Breast epithelium (tissue), 4 donors: ENCODE measurements around the gene ADGRV1. TPM values are rescaled to one million over a fixed set of nuclear protein-coding genes. Genes with fewer than 3 reads are reported as not detected.
A peak's percentile ranks its signal among the peaks of the same experiment; 100 is the strongest.

ENCODE experiments used
- DNase-seq, 2 donors: peaks; one replicate each; pipeline ENCODE4 v3.0.0-alpha.2; 2019; ENCODE audit warnings: low spot score in 2 of 2
- H3K27ac ChIP-seq, 2 donors: fragments of 200-600 bp; sonication (generic) in 1 of 2; one replicate each; pipeline ENCODE4 v1.5.1; 2016 to 2019; ENCODE audit warnings: mild to moderate bottlenecking in 1 of 2
- H3K27me3 ChIP-seq, 2 donors: fragments of 200-600 bp; sonication (generic) in 1 of 2; one replicate each; pipeline versions ENCODE4 v1.5.1 to v1.6.0; 2017 to 2019; ENCODE audit warnings: control low read depth in 1 of 2, mild to moderate bottlenecking in 1 of 2
- H3K36me3 ChIP-seq: fragments of 200-600 bp; one replicate; pipeline ENCODE4 v1.5.1; 2019
- H3K4me1 ChIP-seq, 2 donors: fragments of 200-600 bp; sonication (generic); one replicate each; pipeline ENCODE4 v1.5.1; 2016 to 2019; ENCODE audit warnings: control low read depth in 1 of 2
- H3K4me3 ChIP-seq, 3 donors: fragments of 200-600 bp; sonication (generic); 1 replicate in 2 of 3; 2 replicates in 1 of 3; pipeline ENCODE4 v1.5.1; 2016 to 2019; ENCODE audit warnings: mild to moderate bottlenecking in 3 of 3, moderate library complexity in 2 of 3
- H3K9me3 ChIP-seq, 2 donors: fragments of 200-600 bp; sonication (generic) in 1 of 2; one replicate each; pipeline ENCODE4 v1.5.1; 2016 to 2019; ENCODE audit warnings: control low read depth in 1 of 2
- POLR2A ChIP-seq: fragments of 450-650 bp; IDR thresholded peaks from one replicate; pipeline ENCODE4 v1.6.1; 2016; ENCODE audit warnings: antibody characterized with exemption, mild to moderate bottlenecking, moderate library complexity
- POLR2AphosphoS5 ChIP-seq, 3 donors: sonication (generic); formaldehyde crosslinking; IDR thresholded peaks; one replicate each; pipeline ENCODE4 v1.6.1; 2017; ENCODE audit warnings: antibody characterized with exemption in 3 of 3
- intact Hi-C: fragments of 100-400 bp; cut with DNase I; formaldehyde crosslinking; loops from one replicate; pipeline ENCODE4 v1.15.1; 2023; ENCODE audit warnings: low total_unique reads
- total RNA-seq, 3 donors: library from RNA; depleted of rRNA; stranded (reverse); fragments of >200 nt; gene quantifications; one replicate each; pipeline ENCODE4 v1.1.0, GENCODE V29; 2016
- TF ChIP-seq, protein P1 (sequence below), 3 donors: fragments of 450-650 bp; IDR thresholded peaks; one replicate each; pipeline ENCODE4 v1.5.1; 2016 to 2017; ENCODE audit warnings: antibody characterized with exemption in 3 of 3, mild to moderate bottlenecking in 3 of 3, moderate library complexity in 3 of 3

The ADGRV1 gene
- total RNA-seq, 3 donors from 2014 or later, result 0.32 to 85.2 (median 55.3) TPM

DNA sequence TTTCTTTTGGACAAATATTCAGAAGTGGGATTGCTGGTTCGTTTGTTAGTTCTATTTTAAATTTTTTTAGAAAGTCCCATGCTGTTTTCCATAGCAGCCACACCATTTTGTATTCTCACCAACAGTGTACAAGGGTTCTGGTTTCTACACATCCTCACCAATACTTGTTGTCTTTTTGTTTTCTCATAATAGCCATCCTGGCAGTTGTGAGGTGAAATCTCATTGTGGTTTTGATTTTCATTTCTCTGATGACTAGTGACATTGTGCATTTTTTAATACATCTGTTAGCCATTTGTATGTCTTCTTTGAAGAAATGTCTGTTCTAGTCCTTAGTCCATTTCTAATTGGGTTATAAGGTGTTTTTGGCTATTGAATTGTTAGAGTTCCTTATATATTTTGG is 610.3 kb downstream of the ADGRV1 start:
- TF ChIP-seq POLR2AphosphoS5 (IDR thresholded peaks at IDR 0.05), result no peak
- no peak for TF ChIP-seq POLR2A
- TF ChIP-seq, protein P1, sequence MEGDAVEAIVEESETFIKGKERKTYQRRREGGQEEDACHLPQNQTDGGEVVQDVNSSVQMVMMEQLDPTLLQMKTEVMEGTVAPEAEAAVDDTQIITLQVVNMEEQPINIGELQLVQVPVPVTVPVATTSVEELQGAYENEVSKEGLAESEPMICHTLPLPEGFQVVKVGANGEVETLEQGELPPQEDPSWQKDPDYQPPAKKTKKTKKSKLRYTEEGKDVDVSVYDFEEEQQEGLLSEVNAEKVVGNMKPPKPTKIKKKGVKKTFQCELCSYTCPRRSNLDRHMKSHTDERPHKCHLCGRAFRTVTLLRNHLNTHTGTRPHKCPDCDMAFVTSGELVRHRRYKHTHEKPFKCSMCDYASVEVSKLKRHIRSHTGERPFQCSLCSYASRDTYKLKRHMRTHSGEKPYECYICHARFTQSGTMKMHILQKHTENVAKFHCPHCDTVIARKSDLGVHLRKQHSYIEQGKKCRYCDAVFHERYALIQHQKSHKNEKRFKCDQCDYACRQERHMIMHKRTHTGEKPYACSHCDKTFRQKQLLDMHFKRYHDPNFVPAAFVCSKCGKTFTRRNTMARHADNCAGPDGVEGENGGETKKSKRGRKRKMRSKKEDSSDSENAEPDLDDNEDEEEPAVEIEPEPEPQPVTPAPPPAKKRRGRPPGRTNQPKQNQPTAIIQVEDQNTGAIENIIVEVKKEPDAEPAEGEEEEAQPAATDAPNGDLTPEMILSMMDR (IDR thresholded peaks at IDR 0.05), result no peak
- Histone ChIP-seq H3K27ac (no peak overlapping the region), H3K27me3 (no peaks in the 10 kb centered on the region), H3K4me1 (peaks cover 0 to 5% of the 10 kb centered on the region in 2 donors), H3K9me3 (no peaks in the 10 kb centered on the region), H3K4me3 (no peak overlapping the region), H3K36me3 (no peaks in the 10 kb centered on the region)
- DNase-seq, result no peak
- intact Hi-C loops, result no loop called here

DNA sequence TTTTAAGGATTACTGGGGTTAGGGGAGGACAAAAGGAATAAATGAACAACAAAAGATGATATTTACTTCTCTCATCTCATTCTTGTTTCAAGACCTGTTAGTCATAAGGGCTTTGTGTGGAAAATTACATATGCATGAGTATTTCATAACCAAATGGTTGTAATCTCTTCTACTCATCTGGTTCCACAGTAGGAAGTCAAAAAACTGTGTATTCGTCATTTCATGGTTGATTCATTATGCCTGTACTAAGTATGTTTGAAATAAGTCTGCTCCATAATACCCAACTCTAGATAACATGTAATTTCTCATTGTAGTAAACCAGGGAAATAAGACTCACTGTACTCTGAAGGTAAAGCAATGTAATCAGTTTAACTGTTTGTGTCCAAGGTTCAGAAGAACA is 611.7 kb downstream of the ADGRV1 start:
- TF ChIP-seq POLR2A (no peak), POLR2AphosphoS5 (IDR thresholded peaks at IDR 0.05) (no peak)
- TF ChIP-seq, protein P1 (IDR thresholded peaks at IDR 0.05), result no peak
- DNase-seq, result no peak
- Histone ChIP-seq H3K27ac (peak overlapping the region; percentile 19 to 20), H3K27me3 (no peaks in the 10 kb centered on the region), H3K4me1 (peaks cover 0 to 2% of the 10 kb centered on the region in 2 donors), H3K36me3 (no peaks in the 10 kb centered on the region), H3K9me3 (no peaks in the 10 kb centered on the region), H3K4me3 (no peak overlapping the region)
- intact Hi-C loops, result no loop called here

DNA sequence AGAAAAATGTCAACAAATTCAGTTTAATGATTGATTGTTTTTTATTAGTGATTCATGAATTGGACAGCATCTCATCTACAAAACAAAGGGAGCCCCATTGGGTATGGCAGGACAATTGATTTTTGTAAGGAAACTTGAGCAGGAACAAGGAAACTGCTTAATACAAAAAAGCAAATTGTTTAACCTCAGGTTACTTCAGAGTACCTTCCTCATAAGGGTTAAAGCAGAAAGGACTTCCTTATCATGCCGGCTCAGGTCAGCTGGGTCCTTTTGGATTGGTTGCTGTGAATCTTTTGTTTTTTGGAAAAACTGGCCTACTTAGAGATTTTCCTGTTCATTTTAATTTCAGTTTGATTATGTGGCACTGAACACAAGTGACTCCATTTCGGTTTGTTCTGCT is 612.7 kb downstream of the ADGRV1 start:
- TF ChIP-seq, protein P1 (IDR thresholded peaks at IDR 0.05), result no peak
- TF ChIP-seq POLR2A (no peak), POLR2AphosphoS5 (IDR thresholded peaks at IDR 0.05) (no peak)
- no peak overlapping the region for H3K4me3 ChIP-seq
- no peaks in the 10 kb centered on the region for H3K36me3 ChIP-seq
- H3K9me3 ChIP-seq, result no peaks in the 10 kb centered on the region
- no peaks in the 10 kb centered on the region for H3K4me1 ChIP-seq
- intact Hi-C loops, result no loop called here
- no peaks in the 10 kb centered on the region for H3K27me3 ChIP-seq
- H3K27ac ChIP-seq, result no peak overlapping the region
- DNase-seq, result no peak

DNA sequence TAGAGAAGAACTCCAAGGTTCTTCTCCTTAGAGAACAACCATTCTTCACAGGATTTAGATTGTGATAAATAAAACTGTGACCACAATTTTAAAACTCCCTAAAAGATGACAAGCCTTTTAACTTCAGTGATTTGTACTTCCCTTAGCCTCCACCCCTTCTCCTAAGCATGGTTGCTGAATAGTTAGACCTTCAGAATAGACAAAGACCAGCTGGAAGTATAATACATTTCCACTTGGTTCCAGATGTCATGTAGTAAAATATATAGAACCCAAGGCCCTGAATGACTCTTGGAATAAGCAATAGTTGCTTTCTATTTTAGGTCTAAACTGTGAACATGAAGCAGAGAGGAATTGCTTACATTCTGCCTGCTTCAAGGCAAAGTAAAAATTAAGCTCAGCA is 615.8 kb downstream of the ADGRV1 start:
- no peak for DNase-seq
- Histone ChIP-seq H3K36me3 (no peaks in the 10 kb centered on the region), H3K27me3 (no peaks in the 10 kb centered on the region), H3K4me1 (no peaks in the 10 kb centered on the region), H3K9me3 (no peaks in the 10 kb centered on the region), H3K27ac (no peak overlapping the region), H3K4me3 (no peak overlapping the region)
- intact Hi-C loops, result no loop called here
- TF ChIP-seq POLR2A, result no peak
- no peak for TF ChIP-seq POLR2AphosphoS5 (IDR thresholded peaks at IDR 0.05)
- TF ChIP-seq, protein P1 (IDR thresholded peaks at IDR 0.05), result no peak

DNA sequence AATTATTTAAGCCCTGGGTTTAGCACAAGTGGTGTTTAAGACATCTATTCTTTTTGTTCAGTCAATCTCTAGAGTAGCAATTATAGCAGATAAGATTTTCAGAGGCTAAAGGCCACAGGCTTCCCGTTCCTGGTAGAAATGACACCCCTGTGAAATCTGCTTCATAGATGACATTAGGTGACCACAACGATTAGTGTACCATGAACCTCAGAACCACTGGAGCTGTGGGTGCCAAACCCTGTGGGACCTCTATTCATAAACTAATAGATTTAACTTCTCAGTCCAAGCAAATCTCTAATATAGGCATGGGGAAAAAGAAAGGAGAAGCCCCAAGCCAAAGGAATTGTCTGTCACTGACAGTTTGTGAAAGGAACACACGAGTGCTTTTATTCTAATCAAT is 617.1 kb downstream of the ADGRV1 start:
- intact Hi-C loops, result no loop called here
- no peak for DNase-seq
- no peaks in the 10 kb centered on the region for H3K36me3 ChIP-seq
- TF ChIP-seq POLR2A, result no peak
- TF ChIP-seq, protein P1 (IDR thresholded peaks at IDR 0.05), result no peak
- no peak for TF ChIP-seq POLR2AphosphoS5 (IDR thresholded peaks at IDR 0.05)
- H3K4me3 ChIP-seq, result no peak overlapping the region
- H3K27ac ChIP-seq, result no peak overlapping the region
- H3K27me3 ChIP-seq, result no peaks in the 10 kb centered on the region
- H3K9me3 ChIP-seq, result no peaks in the 10 kb centered on the region
- H3K4me1 ChIP-seq, result no peaks in the 10 kb centered on the region
